HepG2 (cell line): Measurements from ENCODE around the gene SMOC1. TPM values are rescaled to one million over a fixed set of nuclear protein-coding genes. Genes with fewer than 3 reads are reported as not detected.

ENCODE experiments used
- ATAC-seq: fragments of 200-7000 bp; cut with Tn5 transposase; 3 replicates; pipeline ENCODE4 v1.9.1; 2020; ENCODE audit warnings: mild to moderate bottlenecking, moderate library complexity
- BruUV-seq: library from RNA; stranded (reverse); fragments of 400-500 nt; replicated peaks from 2 replicates; lab custom pipeline; 2021; lab: Mats Ljungman, UMichigan
- CTCF ChIA-PET: fragments of 300-600 bp; formaldehyde crosslinking; extraction: SDS; loops from one replicate; lab custom pipeline; 2021; ENCODE audit warnings: low total read pairs, inconsistent platforms, low intra/inter-chr PET ratio; lab: Yijun Ruan, JAX
- POLR2A ChIA-PET: fragments of 350-600 bp; sonication (Branson Sonifier 250); formaldehyde crosslinking; loops from one replicate; lab custom pipeline; 2020; ENCODE audit warnings: antibody characterized with exemption, inconsistent platforms; lab: Yijun Ruan, JAX
- DNase-seq: peaks from one replicate; pipeline ENCODE4 v3.0.0-alpha.2; 2015; ENCODE audit warnings: low spot score
- FAIRE-seq: peaks from 3 replicates; lab custom pipeline; 2011; peaks lifted over from hg19 to GRCh38; lab: Jason Lieb, UNC
- H2AFZ ChIP-seq: one replicate; pipeline ENCODE4 v1.6.1; 2011; ENCODE audit warnings: low read length, inconsistent platforms
- H3K27ac ChIP-seq: fragments of 300-600 bp; 3 replicates; pipeline ENCODE4 v1.8.0; 2011; ENCODE audit warnings: mixed run types, mild to moderate bottlenecking, mixed read lengths, low read length, inconsistent platforms; ENCODE audit not compliant: insufficient read depth; ENCODE audit errors: extremely low read length
- H3K27me3 ChIP-seq, 2 experiments: fragments of 200-600 bp in 1 of 2; 2 replicates in 1 of 2; 3 replicates in 1 of 2; pipeline versions ENCODE4 v1.6.0 to v1.8.0; 2011; ENCODE audit warnings: low read length in 2 of 2, mild to moderate bottlenecking in 2 of 2, moderate library complexity in 2 of 2, inconsistent platforms in 1 of 2; ENCODE audit not compliant: insufficient read depth in 2 of 2, control insufficient read depth in 1 of 2
- H3K36me3 ChIP-seq, 2 experiments: fragments of 200-600 bp in 1 of 2; replicated peaks in 1 of 2; 2 replicates in 1 of 2; 3 replicates in 1 of 2; pipeline versions ENCODE4 v1.5.1 to v1.8.0; 2011; ENCODE audit warnings: low read length in 2 of 2, inconsistent platforms in 1 of 2; ENCODE audit not compliant: insufficient read depth in 2 of 2, control insufficient read depth in 1 of 2
- H3K4me1 ChIP-seq: 2 replicates; pipeline ENCODE4 v1.5.1; 2012; ENCODE audit warnings: low read length, inconsistent platforms; ENCODE audit not compliant: insufficient read depth
- H3K4me2 ChIP-seq: 2 replicates; pipeline ENCODE4 v1.6.0; 2011; ENCODE audit warnings: low read depth, low read length, inconsistent platforms
- H3K4me3 ChIP-seq, 3 experiments: fragments of 200-600 bp in 1 of 3; sonication (generic), shearing (Covaris generic) in 1 of 3; replicated peaks in 1 of 3; 2 replicates each; pipeline ENCODE4 v1.5.1; 2011 to 2016; ENCODE audit warnings: low read length in 3 of 3, inconsistent platforms in 2 of 3, low read depth in 2 of 3, mild to moderate bottlenecking in 2 of 3, control low read depth in 1 of 3, mixed read lengths in 1 of 3; ENCODE audit not compliant: insufficient read depth in 1 of 3
- H3K79me2 ChIP-seq: one replicate; pipeline ENCODE4 v1.6.1; 2011; ENCODE audit warnings: low read length, inconsistent platforms; ENCODE audit not compliant: insufficient read depth
- H3K9ac ChIP-seq: 2 replicates; pipeline ENCODE4 v1.6.0; 2011; ENCODE audit warnings: mild to moderate bottlenecking, low read depth, low read length, inconsistent platforms; ENCODE audit not compliant: insufficient read depth
- H3K9me3 ChIP-seq: 2 replicates; pipeline ENCODE4 v1.5.1; 2012; ENCODE audit warnings: mild to moderate bottlenecking, low read length
- H4K20me1 ChIP-seq: 2 replicates; pipeline ENCODE4 v1.6.0; 2011; ENCODE audit warnings: inconsistent platforms, mild to moderate bottlenecking, low read length, moderate library complexity; ENCODE audit not compliant: insufficient read depth
- ARID5B ChIP-seq: IDR thresholded peaks from 2 replicates; pipeline ENCODE4 v1.4.0; 2020; ENCODE audit warnings: mild to moderate bottlenecking, missing genetic modification reagents
- ATF6 ChIP-seq: sonication (generic); formaldehyde crosslinking; conservative IDR thresholded peaks from 2 replicates; pipeline ENCODE4 v1.4.0; 2020; ENCODE audit warnings: missing genetic modification reagents
- FOXP1 ChIP-seq, 2 experiments: fragments of 450-650 bp in 1 of 2; IDR thresholded peaks; 2 replicates each; pipeline ENCODE4 v1.6.1; 2017 to 2018; ENCODE audit warnings: antibody characterized with exemption in 1 of 2
- GFI1 ChIP-seq: sonication (generic); formaldehyde crosslinking; IDR thresholded peaks from 2 replicates; pipeline ENCODE4 v1.5.0; 2020; ENCODE audit warnings: missing genetic modification reagents, mild to moderate bottlenecking, borderline replicate concordance
- IRF9 ChIP-seq: sonication (generic); formaldehyde crosslinking; IDR thresholded peaks from 2 replicates; pipeline ENCODE4 v1.8.0; 2022; ENCODE audit warnings: missing genetic modification reagents, mild to moderate bottlenecking, borderline replicate concordance
- NR2F1 ChIP-seq, 2 experiments: fragments of 450-650 bp in 1 of 2; formaldehyde crosslinking in 1 of 2; IDR thresholded peaks; 2 replicates each; pipeline versions ENCODE4 v1.5.0 to v1.6.1; 2016 to 2020; ENCODE audit warnings: mild to moderate bottlenecking in 1 of 2, missing compliant biosample characterization in 1 of 2, missing genetic modification reagents in 1 of 2, moderate library complexity in 1 of 2
- RARG ChIP-seq: sonication (generic); formaldehyde crosslinking; IDR thresholded peaks from 2 replicates; pipeline ENCODE4 v1.4.0; 2020; ENCODE audit warnings: low read depth, mild to moderate bottlenecking, missing genetic modification reagents
- RXRB ChIP-seq: IDR thresholded peaks from 2 replicates; pipeline ENCODE4 v1.6.1; 2016; ENCODE audit warnings: borderline replicate concordance, missing genetic modification reagents, missing compliant biosample characterization
- SAP130 ChIP-seq: IDR thresholded peaks from 2 replicates; pipeline ENCODE4 v1.6.1; 2016; ENCODE audit warnings: low read depth
- SOX13 ChIP-seq, 3 experiments: fragments of 450-650 bp in 1 of 3; sonication (generic) in 1 of 3; formaldehyde crosslinking in 1 of 3; IDR thresholded peaks in 2 of 3; conservative IDR thresholded peaks in 1 of 3; 2 replicates each; pipeline versions ENCODE4 v1.5.0 to v1.6.1; 2016 to 2020; ENCODE audit warnings: antibody characterized with exemption in 1 of 3, mild to moderate bottlenecking in 1 of 3, missing compliant biosample characterization in 1 of 3, missing genetic modification reagents in 1 of 3, moderate library complexity in 1 of 3
- ZGPAT ChIP-seq: IDR thresholded peaks from 2 replicates; pipeline ENCODE4 v1.6.1; 2016; ENCODE audit warnings: mild to moderate bottlenecking
- ZNF207 ChIP-seq: fragments of 450-650 bp; IDR thresholded peaks from 2 replicates; pipeline ENCODE4 v1.6.1; 2016; ENCODE audit warnings: antibody characterized with exemption, borderline replicate concordance
- WGBS: methylation state at CpG from one replicate; pipeline ENCODE4 v1.1.6; 2017; ENCODE audit warnings: low lambda C conversion rate; 5-methylcytosine and 5-hydroxymethylcytosine counted together
- in situ Hi-C: cut with HindIII; loops from 2 replicates; pipeline ENCODE4 v1.10.0; 2017; ENCODE audit warnings: low pct_unique_long_range_greater_than_20kb; ENCODE audit not compliant: extremely low pct_ligation_motif_present
- intact Hi-C: fragments of 100-400 bp; cut with micrococcal nuclease; formaldehyde crosslinking; loops from one replicate; pipeline ENCODE4 v1.10.0; 2022; ENCODE audit not compliant: unreplicated experiment
- polyA plus RNA-seq, 8 experiments: library from polyadenylated mRNA; depleted of rRNA in 3 of 8; stranded (reverse) in 7 of 8; unstranded in 1 of 8; fragments of >200 nt; fragmentation: Illumina TruSeq in 4 of 8; extraction: Trizol in 4 of 8; gene quantifications; 2 replicates each; pipeline versions ENCODE4 v1.2.1 to v1.2.3, GENCODE V29; 2011 to 2016; ENCODE audit warnings: low read depth in 4 of 8, missing spikeins in 1 of 8, mixed read lengths in 1 of 8; ENCODE audit not compliant: insufficient read depth in 1 of 8
- total RNA-seq, 5 experiments: library from RNA; depleted of rRNA; stranded (reverse); fragments of >200 nt; fragmentation: Illumina TruSeq; extraction: Trizol; gene quantifications; 2 replicates each; pipeline ENCODE4 v1.2.3, GENCODE V29; 2016; ENCODE audit warnings: low read depth in 1 of 5

The SMOC1 gene
- total and polyA plus RNA-seq, 2 of the 13 experiments (the other 11 are each of a cell fraction or from before 2014, with no cell fraction given): 17.8 to 35.6 TPM

- peaks cover 71% of the 10 kb centered on the region for H3K4me1 ChIP-seq
- H3K27me3 ChIP-seq: 0 out of 5 replicates have a peak, but pooled peaks cover 0 to 10% of the 10 kb centered on the region in 2 experiments
- DNase-seq (no peak), ATAC-seq (peak; percentile 12; the same call in 1 of the 3 replicates), FAIRE-seq (no peak)
- in situ Hi-C loops: no loop called here
- H3K4me3 ChIP-seq: no peak overlapping the region
- no peak overlapping the region for H2AFZ ChIP-seq
- no peaks in the 10 kb centered on the region for H3K79me2 ChIP-seq
- no TSS peak for BruUV-seq
- POLR2A ChIA-PET: interaction anchor here (1.5 kb wide), 1 partner anchor 24 kb away, joined by 5 read pairs; the partner anchor contains the start of gene SMOC1
- no peaks in the 10 kb centered on the region for H4K20me1 ChIP-seq
- H3K9me3 ChIP-seq: no peaks in the 10 kb centered on the region
- H3K9ac ChIP-seq: no peak overlapping the region
- intact Hi-C loops: no loop called here
- CTCF ChIA-PET: no interaction called here
- H3K36me3 ChIP-seq: no peaks in the 10 kb centered on the region
- H3K27ac ChIP-seq: no peak overlapping the region
- WGBS: 14% methylated on average over 8 of the region's 8 CpGs
- peak overlapping the region; percentile 34; the same call in 1 of the 2 replicates for H3K4me2 ChIP-seq
- TF ChIP-seq ATF6 (CRISPR knock-in tag) (no peak), SAP130 (CRISPR knock-in tag) (0 out of 2 replicates have a peak, but pooled peaks have one; percentile 29), FOXP1 (IDR thresholded peaks at IDR 0.05) (no peak), FOXP1 (CRISPR knock-in tag; IDR thresholded peaks at IDR 0.05) (no peak; the same call in 1 of the 2 replicates), IRF9 (no peak), SOX13 (IDR thresholded peaks at IDR 0.05) (no peak), SOX13 (CRISPR knock-in tag; conservative IDR thresholded peaks at IDR 0.05 in 1 of 2, IDR thresholded peaks at IDR 0.05 in 1 of 2) (peak in 1 of 2 experiments; percentile 44; a peak in 1 of 4 replicates), ZGPAT (CRISPR knock-in tag) (no peak), ARID5B (CRISPR knock-in tag) (peak; percentile 68), ZNF207 (no peak), GFI1 (CRISPR knock-in tag) (0 out of 2 replicates have a peak, but pooled peaks have one; percentile 48), RXRB (peak; percentile 28; the same call in 1 of the 2 replicates), NR2F1 (CRISPR knock-in tag; IDR thresholded peaks at IDR 0.05) (no peak), RARG (CRISPR knock-in tag) (no peak)
Measured at GRCh38 chr14:69855180-69855832, 23.9 kb upstream of the SMOC1 start.
